Heart right ventricle (tissue), 16 donors: ENCODE results near the gene MTX3. TPM values are rescaled to one million over a fixed set of nuclear protein-coding genes. Genes with fewer than 3 reads are reported as not detected.

ENCODE experiments used
- ATAC-seq, 8 donors: fragments of 200-7000 bp; cut with Tn5 transposase; one replicate each; pipeline ENCODE4 v1.9.1; 2020; ENCODE audit warnings: mild to moderate bottlenecking in 8 of 8, moderate library complexity in 8 of 8, moderate number of reproducible peaks in 1 of 8
- DNase-seq, 2 donors: peaks; one replicate each; pipeline ENCODE4 v3.0.0-alpha.2; 2020
- H3K27ac ChIP-seq, 10 donors: fragments of 200-600 bp; sonication (generic) in 2 of 10; one replicate each; pipeline versions ENCODE4 v1.5.0 to v1.8.0; 2020 to 2022; ENCODE audit warnings: mild to moderate bottlenecking in 3 of 10
- H3K27me3 ChIP-seq, 7 donors: fragments of 200-600 bp; one replicate each; pipeline ENCODE4 v1.8.0; 2021 to 2022; ENCODE audit warnings: mild to moderate bottlenecking in 2 of 7
- H3K36me3 ChIP-seq, 9 donors: fragments of 200-600 bp; sonication (generic) in 1 of 9; one replicate each; pipeline versions ENCODE4 v1.5.0 to v1.8.0; 2020 to 2022; ENCODE audit warnings: mild to moderate bottlenecking in 2 of 9
- H3K4me1 ChIP-seq, 9 donors: fragments of 200-600 bp; sonication (generic) in 1 of 9; one replicate each; pipeline versions ENCODE4 v1.5.0 to v1.8.0; 2020 to 2022; ENCODE audit warnings: mild to moderate bottlenecking in 4 of 9
- H3K4me3 ChIP-seq, 10 donors: fragments of 200-600 bp; sonication (generic) in 2 of 10; one replicate each; pipeline versions ENCODE4 v1.5.0 to v1.8.0; 2020 to 2022; ENCODE audit warnings: mild to moderate bottlenecking in 7 of 10, moderate library complexity in 2 of 10
- H3K9me3 ChIP-seq, 11 donors: fragments of 200-600 bp in 10 of 11; sonication (generic) in 2 of 11; one replicate each; pipeline versions ENCODE4 v1.5.0 to v1.8.0; 2013 to 2022; ENCODE audit warnings: mild to moderate bottlenecking in 2 of 11, control low read depth in 1 of 11, moderate library complexity in 1 of 11
- CTCF ChIP-seq, 9 donors: fragments of 200-600 bp; sonication (generic) in 2 of 9; IDR thresholded peaks; one replicate each; pipeline versions ENCODE4 v1.5.0 to v1.8.0; 2021 to 2022; ENCODE audit warnings: antibody characterized with exemption in 9 of 9, mild to moderate bottlenecking in 5 of 9, moderate library complexity in 1 of 9
- WGBS, 2 donors: extraction: QIAGEN DNeasy Blood & Tissue Kit; methylation state at CpG; one replicate each; pipeline ENCODE4 v1.1.7; 2013; ENCODE audit warnings: inconsistent platforms in 1 of 2; 5-methylcytosine and 5-hydroxymethylcytosine counted together
- intact Hi-C, 10 donors: fragments of 100-400 bp; cut with DNase I; formaldehyde crosslinking; loops; one replicate each; pipeline versions ENCODE4 v1.11.1 to v1.14.2; 2022
- polyA plus RNA-seq, 2 donors: library from polyadenylated mRNA; stranded (reverse); fragments of 200-250 nt; gene quantifications; one replicate each; pipeline ENCODE4 v1.2.3, GENCODE V29; 2013
- total RNA-seq, 10 donors: library from RNA; stranded (reverse); fragmentation: NEBNext Ultra II Directional in 3 of 10; extraction: Animal tissue kit (Norgen Biotek cat#: 25700) in 3 of 10; gene quantifications; one replicate each; pipeline versions ENCODE4 v1.2.1 to v1.2.4, GENCODE V29; 2021 to 2023
- donor health status: Arrhythmogenic right ventricular cardiomyopathy.
- donor health status: ischemic (EF 13 %, LVEDD 7.1; RV severe dilation, severe dysfunction).
- donor health status: healthy with polysubstance abuse.
- donor health status: DM: no; HTN: yes; CAD: no.
- donor health status: DM: no; HTN: no; CAD: no.
- donor health status: ischemic (EF 25% LVEDD 6.9; RV normal size, moderate dysfunction).
- donor health status: ischemic (EF 25% LVEDD 5.7; RV mildly dilated, moderate dysfunction).
- donor health status: healthy.
- donor health status: DM: yes; HTN: yes; CAD: no.
- donor health status: Ischemic cardiomyopathy.
- donor health status: ischemic (EF 35%, LVEDD 5.7; RV mildly dilated, moderate dysfunction).
- donor health status: nonischemic (EF 11% LVEDD 7.7; RV severe dilation, severe dysfunction).
- donor health status: DM: yes; HTN: yes; CAD: no.
- donor health status: PGD.
- donor health status: ischemic (EF 29% LVEDD 5.4; RV normal size, mild dysfunction).
- donor health status: nonischemic (EF 23%, LVEDD 6.1; RV moderate dilation, normal function).

MTX3 gene
- total and polyA plus RNA-seq, 12 donors = 4.3 to 14.5 (median 11.3) TPM

DNA sequence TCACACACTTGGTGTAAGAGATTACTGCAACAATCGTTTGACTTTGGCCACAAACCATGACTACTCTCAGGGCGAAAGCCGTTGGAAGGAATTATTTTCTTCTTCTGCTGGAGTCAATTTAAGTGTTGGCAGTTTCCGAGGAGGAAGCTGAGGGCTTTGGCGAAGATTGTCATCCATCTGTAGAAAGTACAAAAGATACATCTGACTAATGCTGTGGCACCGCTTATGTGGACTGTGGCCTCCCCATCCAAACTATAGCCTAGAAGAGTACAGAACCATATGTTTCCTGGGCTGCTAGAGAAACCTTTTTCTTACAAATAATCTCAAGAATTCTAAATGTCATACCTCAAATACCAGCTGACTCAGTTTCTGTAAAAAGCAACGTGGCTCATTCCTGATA is 7.4 kb downstream of the MTX3 start:
- ATAC-seq (no peak), DNase-seq (no peak)
- no peak for TF ChIP-seq CTCF (IDR thresholded peaks at IDR 0.05)
- Histone ChIP-seq H3K9me3 (no peaks in the 10 kb centered on the region), H3K27ac (no peak overlapping the region), H3K36me3 (peaks cover 0 to 100% (median 34%) of the 10 kb centered on the region in 9 donors), H3K27me3 (no peaks in the 10 kb centered on the region), H3K4me3 (no peak overlapping the region), H3K4me1 (peaks cover 0 to 8% (median 0%) of the 10 kb centered on the region in 9 donors)
- WGBS, 2 donors = 92% methylated on average over 7 of the region's 7 CpGs
- intact Hi-C loops = no loop called here

DNA sequence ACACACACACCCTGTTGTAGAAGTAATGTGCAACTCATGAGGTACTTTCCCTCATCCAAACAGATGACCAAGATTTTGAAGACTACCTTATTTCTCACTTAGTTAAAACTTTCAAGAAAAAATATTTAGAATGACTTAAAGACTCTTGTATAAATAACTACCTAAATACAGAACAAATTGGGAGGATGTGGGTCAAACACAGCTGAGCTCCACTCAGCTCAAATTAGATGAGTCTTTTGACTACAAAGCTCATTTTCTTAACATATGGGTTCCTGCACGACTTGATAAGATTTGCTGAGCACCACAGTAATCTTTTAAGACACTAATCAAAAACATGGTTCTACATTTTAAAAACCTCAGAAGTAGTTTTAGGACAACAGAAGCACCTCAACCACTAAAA is 8.9 kb downstream of the MTX3 start:
- H3K27me3 ChIP-seq = no peaks in the 10 kb centered on the region
- peaks cover 0 to 100% (median 25%) of the 10 kb centered on the region in 9 donors for H3K36me3 ChIP-seq
- intact Hi-C loops = no loop called here
- H3K4me1 ChIP-seq = peaks cover 0 to 8% (median 0%) of the 10 kb centered on the region in 9 donors
- H3K4me3 ChIP-seq = no peak overlapping the region
- 64 to 71% methylated on average over 1 of the region's 1 CpG for WGBS, 2 donors
- no peak for ATAC-seq
- no peaks in the 10 kb centered on the region for H3K9me3 ChIP-seq
- no peak overlapping the region for H3K27ac ChIP-seq
- no peak for TF ChIP-seq CTCF (IDR thresholded peaks at IDR 0.05)
- DNase-seq = no peak

GRCh38 chr5:79976759-79977515 is 14.1 kb downstream of the MTX3 start:
- H3K4me3 ChIP-seq = no peak overlapping the region
- H3K36me3 ChIP-seq = peaks cover 0 to 71% (median 8%) of the 10 kb centered on the region in 9 donors
- ATAC-seq (no peak), DNase-seq (no peak)
- H3K27ac ChIP-seq = no peak overlapping the region
- H3K27me3 ChIP-seq = no peaks in the 10 kb centered on the region
- H3K4me1 ChIP-seq = peaks cover 0 to 12% (median 0%) of the 10 kb centered on the region in 9 donors
- TF ChIP-seq CTCF (IDR thresholded peaks at IDR 0.05) = no peak
- WGBS, 2 donors = 94 to 97% methylated on average over 7 of the region's 7 CpGs
- intact Hi-C loops = loop anchor here in 1 of 10 donors (10.0 kb wide), 1 partner anchor 102 kb away; no protein-coding TSS in a partner anchor
- no peaks in the 10 kb centered on the region for H3K9me3 ChIP-seq

DNA sequence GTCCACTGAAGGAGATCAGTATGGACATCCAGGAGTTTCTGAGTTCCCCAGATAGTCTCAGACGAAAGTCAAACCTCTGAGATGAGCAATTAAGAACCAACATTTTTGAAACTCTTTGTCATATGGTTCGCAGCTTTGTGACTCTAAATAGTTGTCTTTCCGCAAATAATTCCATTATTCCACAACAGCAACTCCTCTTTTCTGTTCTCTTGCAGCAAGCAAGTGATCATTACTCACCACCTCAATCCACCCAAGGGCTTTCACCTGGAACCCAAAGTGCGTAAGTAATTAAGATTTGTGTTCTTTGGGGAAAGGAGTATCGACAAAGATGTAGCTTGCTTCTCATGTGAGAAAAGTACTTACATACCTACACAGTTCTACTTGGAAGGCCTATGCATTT is 15.6 kb downstream of the MTX3 start:
- H3K36me3 ChIP-seq = peaks cover 0 to 56% (median 8%) of the 10 kb centered on the region in 9 donors
- no peaks in the 10 kb centered on the region for H3K9me3 ChIP-seq
- ATAC-seq (no peak), DNase-seq (no peak)
- H3K27ac ChIP-seq = peak overlapping the region in 1 of 10 donors; percentile 54
- no peaks in the 10 kb centered on the region for H3K27me3 ChIP-seq
- H3K4me3 ChIP-seq = no peak overlapping the region
- no peak for TF ChIP-seq CTCF (IDR thresholded peaks at IDR 0.05)
- 96 to 97% methylated on average over 5 of the region's 5 CpGs for WGBS, 2 donors
- intact Hi-C loops = loop anchor here in 1 of 10 donors (10.0 kb wide), 1 partner anchor 101 kb away; no protein-coding TSS in a partner anchor
- H3K4me1 ChIP-seq = peaks cover 0 to 9% (median 0%) of the 10 kb centered on the region in 9 donors
